Measurements from ENCODE around the gene SLC35A4.

DNA sequence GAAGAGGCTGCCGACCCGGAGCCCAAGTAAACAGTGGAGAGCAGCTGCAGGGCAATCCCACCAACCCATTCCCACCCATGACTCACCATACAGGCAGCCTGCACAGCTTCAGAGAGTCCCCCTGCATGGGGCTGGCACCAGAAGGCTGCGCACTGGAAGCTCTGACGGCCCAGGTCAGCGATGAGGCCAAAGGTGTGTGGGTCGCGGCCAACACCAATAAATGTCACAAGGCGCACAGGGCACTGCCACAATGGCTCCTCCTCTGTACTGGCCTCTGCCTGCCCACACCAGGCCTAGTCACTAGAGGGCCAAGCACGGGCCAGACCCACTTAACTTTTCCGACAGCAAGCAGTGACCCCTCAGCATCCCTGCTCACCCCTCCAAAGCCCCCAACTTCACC, 4.4 kb upstream of the SLC35A4 start:
- no peak for TF ChIP-seq POLR2A (IDR thresholded peaks at IDR 0.05)
- TF ChIP-seq POLR2AphosphoS5 (IDR thresholded peaks at IDR 0.05) = no peak
- TF ChIP-seq, protein P1, sequence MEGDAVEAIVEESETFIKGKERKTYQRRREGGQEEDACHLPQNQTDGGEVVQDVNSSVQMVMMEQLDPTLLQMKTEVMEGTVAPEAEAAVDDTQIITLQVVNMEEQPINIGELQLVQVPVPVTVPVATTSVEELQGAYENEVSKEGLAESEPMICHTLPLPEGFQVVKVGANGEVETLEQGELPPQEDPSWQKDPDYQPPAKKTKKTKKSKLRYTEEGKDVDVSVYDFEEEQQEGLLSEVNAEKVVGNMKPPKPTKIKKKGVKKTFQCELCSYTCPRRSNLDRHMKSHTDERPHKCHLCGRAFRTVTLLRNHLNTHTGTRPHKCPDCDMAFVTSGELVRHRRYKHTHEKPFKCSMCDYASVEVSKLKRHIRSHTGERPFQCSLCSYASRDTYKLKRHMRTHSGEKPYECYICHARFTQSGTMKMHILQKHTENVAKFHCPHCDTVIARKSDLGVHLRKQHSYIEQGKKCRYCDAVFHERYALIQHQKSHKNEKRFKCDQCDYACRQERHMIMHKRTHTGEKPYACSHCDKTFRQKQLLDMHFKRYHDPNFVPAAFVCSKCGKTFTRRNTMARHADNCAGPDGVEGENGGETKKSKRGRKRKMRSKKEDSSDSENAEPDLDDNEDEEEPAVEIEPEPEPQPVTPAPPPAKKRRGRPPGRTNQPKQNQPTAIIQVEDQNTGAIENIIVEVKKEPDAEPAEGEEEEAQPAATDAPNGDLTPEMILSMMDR (IDR thresholded peaks at IDR 0.05) = no peak

All from prostate gland (tissue), 2 donors.